C4-2B (cell line): Measurements from ENCODE around the gene TAS2R8.

Experiments
- H3K27ac ChIP-seq: fragments of 450-650 bp; 2 replicates; pipeline ENCODE4 v1.5.1; 2017
- ZFX ChIP-seq: fragments of 450-650 bp; IDR thresholded peaks from 2 replicates; pipeline ENCODE4 v1.6.1; 2017
- TF ChIP-seq, protein P1 (sequence below): fragments of 450-650 bp; conservative IDR thresholded peaks from 2 replicates; pipeline ENCODE4 v1.5.1; 2017; ENCODE audit warnings: mild to moderate bottlenecking

TAS2R8 gene, protein sequence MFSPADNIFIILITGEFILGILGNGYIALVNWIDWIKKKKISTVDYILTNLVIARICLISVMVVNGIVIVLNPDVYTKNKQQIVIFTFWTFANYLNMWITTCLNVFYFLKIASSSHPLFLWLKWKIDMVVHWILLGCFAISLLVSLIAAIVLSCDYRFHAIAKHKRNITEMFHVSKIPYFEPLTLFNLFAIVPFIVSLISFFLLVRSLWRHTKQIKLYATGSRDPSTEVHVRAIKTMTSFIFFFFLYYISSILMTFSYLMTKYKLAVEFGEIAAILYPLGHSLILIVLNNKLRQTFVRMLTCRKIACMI

DNA sequence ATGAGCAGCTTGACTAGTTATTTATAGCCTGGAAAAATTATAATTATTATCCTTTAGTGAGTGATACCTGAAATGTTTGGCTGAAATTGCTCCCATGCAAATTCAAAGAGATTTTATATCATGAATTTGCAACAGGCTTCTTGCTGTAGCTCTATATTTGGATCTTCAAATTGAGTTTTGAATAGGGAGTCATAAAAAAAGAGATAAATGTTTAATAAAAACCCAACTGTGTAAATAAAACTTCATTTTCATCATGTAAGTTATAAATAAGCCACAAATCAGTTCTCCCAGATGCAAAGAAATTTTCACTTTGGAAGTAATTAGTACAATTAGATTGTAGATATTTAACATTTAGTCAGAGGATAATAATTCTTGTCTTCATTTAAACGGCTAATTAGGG, at the start of gene TAS2R8:
TAS2R8 (minus strand) TSS at position 101 of the 400 bp plus-strand sequence. CDS start 306 bp downstream, outside the sequence.
- no peak within 1 kb of the TSS for H3K27ac ChIP-seq
- TF ChIP-seq ZFX = no peak
- TF ChIP-seq, protein P1, sequence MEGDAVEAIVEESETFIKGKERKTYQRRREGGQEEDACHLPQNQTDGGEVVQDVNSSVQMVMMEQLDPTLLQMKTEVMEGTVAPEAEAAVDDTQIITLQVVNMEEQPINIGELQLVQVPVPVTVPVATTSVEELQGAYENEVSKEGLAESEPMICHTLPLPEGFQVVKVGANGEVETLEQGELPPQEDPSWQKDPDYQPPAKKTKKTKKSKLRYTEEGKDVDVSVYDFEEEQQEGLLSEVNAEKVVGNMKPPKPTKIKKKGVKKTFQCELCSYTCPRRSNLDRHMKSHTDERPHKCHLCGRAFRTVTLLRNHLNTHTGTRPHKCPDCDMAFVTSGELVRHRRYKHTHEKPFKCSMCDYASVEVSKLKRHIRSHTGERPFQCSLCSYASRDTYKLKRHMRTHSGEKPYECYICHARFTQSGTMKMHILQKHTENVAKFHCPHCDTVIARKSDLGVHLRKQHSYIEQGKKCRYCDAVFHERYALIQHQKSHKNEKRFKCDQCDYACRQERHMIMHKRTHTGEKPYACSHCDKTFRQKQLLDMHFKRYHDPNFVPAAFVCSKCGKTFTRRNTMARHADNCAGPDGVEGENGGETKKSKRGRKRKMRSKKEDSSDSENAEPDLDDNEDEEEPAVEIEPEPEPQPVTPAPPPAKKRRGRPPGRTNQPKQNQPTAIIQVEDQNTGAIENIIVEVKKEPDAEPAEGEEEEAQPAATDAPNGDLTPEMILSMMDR = no peak

DNA sequence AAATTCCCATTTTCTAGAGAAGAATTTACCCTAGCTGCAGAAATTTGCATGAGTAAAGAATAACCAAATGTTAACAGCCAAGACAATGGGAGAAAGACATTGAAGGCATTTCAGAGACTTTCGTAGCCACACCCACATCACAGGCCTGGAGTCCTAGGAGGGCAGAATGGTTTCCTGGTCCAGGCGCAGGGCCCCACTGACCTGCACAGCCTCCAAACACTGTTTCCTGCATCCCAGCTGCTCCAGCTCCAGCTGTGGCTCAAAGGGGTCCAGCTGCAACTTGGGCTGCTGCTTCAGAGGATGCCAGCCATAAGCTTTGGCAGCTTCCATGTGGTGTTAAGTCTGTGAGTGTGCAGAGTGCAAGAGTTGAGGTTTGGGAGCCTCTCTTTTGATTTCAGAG, 48.7 kb upstream of the TAS2R8 start:
- no peak overlapping the region for H3K27ac ChIP-seq
- TF ChIP-seq ZFX = no peak
- TF ChIP-seq, protein P1 = no peak

DNA sequence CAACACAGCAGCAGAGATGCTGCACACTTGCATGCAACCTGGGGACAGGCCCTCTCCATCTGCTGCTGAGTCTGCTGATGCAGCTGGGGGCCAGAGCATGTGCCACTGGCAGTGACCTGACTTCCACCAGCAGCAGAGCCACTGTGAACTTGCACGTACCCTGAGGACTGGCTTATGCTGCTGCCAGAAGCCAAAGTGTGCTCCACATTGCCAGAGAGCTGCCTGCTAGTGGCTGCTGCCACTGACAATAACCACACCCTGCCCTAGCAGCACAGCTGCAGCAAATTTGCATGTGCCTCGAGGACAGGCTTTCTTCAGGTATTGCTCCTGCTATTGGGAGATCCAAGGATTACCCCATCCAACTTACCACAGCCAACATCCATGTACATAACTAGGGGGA, 46.7 kb upstream of the TAS2R8 start:
- TF ChIP-seq, protein P1 = no peak
- H3K27ac ChIP-seq = no peak overlapping the region

DNA sequence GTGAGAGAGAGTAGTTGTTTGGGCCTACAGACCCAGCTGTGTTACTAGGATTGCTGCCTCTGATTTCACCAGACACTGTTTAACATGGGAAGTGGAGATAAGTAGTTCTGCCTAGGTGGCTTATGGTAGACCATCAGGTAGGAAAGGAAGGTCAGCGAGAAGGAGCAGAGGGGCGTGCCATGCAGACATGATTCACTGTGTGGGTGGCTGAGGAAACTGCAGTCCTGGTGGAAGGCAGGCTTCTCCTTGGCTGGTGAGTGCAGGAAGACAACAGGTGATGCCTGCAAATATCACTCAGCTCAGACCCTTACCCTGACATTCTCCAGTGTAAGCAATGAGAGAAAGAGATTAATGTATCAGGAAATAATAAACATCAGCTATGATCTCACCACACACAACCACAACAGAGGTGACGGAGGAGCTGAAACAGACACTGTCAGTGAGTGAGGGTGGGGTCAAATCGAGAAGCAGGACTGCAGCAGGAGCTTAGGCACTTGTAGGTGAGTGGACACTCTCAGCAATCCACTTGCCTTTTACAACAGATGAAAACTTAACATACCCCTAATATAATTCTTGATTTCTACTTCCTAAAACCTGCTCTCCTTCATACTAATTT, 44.3 kb upstream of the TAS2R8 start:
- H3K27ac ChIP-seq = no peak overlapping the region
- TF ChIP-seq, protein P1 = no peak
- TF ChIP-seq ZFX = no peak

DNA sequence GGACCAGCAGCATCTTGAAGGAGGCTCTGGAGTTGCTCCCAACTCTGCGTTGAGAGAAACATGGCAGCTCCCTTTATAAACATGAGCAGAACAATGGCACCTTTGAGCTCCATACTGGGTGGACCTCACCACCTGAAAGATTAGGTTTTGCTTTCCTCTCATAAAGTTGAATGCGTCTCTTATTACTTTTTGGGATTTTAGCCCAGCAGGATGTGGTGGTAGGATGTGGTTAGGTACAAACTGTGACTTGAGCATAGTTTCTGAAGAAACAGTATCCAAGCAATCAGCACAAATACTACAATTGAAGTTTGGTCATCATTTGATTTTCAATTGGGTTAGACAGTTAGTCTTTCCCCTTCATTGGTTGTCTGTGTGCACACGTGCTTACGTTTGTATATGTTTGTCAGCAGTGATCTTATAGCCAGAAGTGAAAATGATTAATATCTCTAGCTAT, 42.4 kb upstream of the TAS2R8 start, which contains the start of gene PRR4:
PRR4 (minus strand) TSS at position 51 of the 454 bp plus-strand sequence; CDS start at position 13, 38 bp downstream.
- no peak for TF ChIP-seq ZFX
- TF ChIP-seq, protein P1 = no peak
- no peak within 1 kb of the TSS for H3K27ac ChIP-seq

DNA sequence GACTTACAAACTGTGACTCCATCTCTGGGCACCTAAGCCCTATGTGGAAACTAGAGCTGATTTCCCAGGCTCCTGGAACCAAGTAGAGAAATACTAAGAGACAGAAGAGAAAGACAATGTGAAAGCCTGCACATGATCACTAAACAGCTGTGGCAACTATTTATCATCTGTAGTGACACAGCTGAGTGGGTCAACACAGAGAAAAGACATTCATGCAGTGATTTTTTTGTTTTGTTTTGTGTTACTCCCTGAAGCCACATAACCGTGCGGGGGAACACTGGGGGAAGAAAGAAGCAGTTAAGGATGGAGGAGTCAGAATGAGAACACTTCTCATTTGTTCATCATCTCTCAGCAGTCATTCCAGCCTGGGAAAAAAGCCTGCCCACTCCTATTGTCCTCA, 40.7 kb upstream of the TAS2R8 start:
- TF ChIP-seq, protein P1 = no peak
- TF ChIP-seq ZFX = no peak
- no peak overlapping the region for H3K27ac ChIP-seq

DNA sequence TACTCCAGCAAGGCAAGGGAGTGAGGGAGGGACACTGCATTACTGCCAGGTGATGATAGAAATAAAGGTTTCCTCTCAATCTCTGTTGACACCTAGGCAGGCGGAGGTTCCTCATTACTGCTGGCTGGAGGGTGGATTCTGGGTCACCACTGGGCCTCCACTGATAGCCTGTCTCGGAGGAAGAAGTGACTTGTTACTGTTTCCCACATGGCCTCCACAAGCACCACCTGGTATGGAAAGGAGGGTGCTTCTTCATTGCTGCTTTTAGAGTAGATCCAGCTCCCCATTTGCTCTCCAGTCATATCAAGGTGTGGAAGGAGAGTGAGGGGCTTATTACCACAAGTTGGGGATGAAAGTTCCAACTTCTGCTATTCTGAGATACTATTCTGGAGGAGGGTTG, 35.8 kb upstream of the TAS2R8 start:
- H3K27ac ChIP-seq = no peak overlapping the region
- TF ChIP-seq, protein P1 = no peak
- no peak for TF ChIP-seq ZFX
